ENCODE measurements around the gene PIWIL1.

DNA sequence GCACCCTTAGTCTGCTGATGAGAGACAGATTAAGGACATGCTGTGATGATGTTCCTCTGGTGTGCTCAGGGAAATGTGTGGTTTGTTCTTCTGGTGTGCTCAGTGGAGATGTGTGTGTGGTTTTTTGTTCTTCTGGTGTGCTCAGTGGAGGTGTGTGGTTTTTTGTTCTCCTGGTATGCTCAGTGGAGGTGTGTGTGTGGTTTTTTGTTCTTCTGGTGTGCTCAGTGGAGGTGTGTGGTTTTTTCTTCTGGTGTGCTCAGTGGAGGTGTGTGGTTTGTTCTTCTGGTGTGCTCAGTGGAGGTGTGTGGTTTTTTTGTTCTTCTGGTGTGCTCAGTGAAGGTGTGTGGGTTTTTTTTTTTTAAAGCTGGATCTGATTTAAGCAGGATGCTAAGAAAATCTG is 15.4 kb downstream of the PIWIL1 start:
- TF ChIP-seq, protein P1, sequence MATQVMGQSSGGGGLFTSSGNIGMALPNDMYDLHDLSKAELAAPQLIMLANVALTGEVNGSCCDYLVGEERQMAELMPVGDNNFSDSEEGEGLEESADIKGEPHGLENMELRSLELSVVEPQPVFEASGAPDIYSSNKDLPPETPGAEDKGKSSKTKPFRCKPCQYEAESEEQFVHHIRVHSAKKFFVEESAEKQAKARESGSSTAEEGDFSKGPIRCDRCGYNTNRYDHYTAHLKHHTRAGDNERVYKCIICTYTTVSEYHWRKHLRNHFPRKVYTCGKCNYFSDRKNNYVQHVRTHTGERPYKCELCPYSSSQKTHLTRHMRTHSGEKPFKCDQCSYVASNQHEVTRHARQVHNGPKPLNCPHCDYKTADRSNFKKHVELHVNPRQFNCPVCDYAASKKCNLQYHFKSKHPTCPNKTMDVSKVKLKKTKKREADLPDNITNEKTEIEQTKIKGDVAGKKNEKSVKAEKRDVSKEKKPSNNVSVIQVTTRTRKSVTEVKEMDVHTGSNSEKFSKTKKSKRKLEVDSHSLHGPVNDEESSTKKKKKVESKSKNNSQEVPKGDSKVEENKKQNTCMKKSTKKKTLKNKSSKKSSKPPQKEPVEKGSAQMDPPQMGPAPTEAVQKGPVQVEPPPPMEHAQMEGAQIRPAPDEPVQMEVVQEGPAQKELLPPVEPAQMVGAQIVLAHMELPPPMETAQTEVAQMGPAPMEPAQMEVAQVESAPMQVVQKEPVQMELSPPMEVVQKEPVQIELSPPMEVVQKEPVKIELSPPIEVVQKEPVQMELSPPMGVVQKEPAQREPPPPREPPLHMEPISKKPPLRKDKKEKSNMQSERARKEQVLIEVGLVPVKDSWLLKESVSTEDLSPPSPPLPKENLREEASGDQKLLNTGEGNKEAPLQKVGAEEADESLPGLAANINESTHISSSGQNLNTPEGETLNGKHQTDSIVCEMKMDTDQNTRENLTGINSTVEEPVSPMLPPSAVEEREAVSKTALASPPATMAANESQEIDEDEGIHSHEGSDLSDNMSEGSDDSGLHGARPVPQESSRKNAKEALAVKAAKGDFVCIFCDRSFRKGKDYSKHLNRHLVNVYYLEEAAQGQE (IDR thresholded peaks at IDR 0.05; ENCODE audit: insufficient read depth in 1 of 2, low read depth in 2 of 2, low read length in 2 of 2) = no peak
- TF ChIP-seq POLR2AphosphoS5 (IDR thresholded peaks at IDR 0.05; ENCODE audit: low read depth, low read length) (no peak), SIN3A (IDR thresholded peaks at IDR 0.05; ENCODE audit: borderline replicate concordance, insufficient read depth, low read length) (no peak)
